BE2C (cell line): ENCODE data around the gene UBE2G2.
"Not testable (repeated sequence)": the region's sequence is repeated elsewhere in the genome, so short reads cannot be mapped to it uniquely, and the experiment has no call there.

ENCODE experiments used
- DNase-seq: peaks from one replicate; pipeline ENCODE4 v3.0.0-alpha.2; 2020
- H3K27me3 ChIP-seq: fragments of 250-450 bp; sonication (Bioruptor Pico); 2 replicates; pipeline ENCODE4 v1.5.1; 2020; ENCODE audit warnings: mild to moderate bottlenecking
- H3K36me3 ChIP-seq: fragments of 250-450 bp; sonication (Bioruptor Pico); 2 replicates; pipeline ENCODE4 v1.5.1; 2020; ENCODE audit warnings: mild to moderate bottlenecking
- H3K4me1 ChIP-seq: fragments of 250-450 bp; sonication (Bioruptor Pico); 2 replicates; pipeline ENCODE4 v1.5.1; 2020
- H3K4me3 ChIP-seq: 2 replicates; pipeline ENCODE4 v1.5.1; 2011; ENCODE audit warnings: low read depth, low read length
- H3K9me3 ChIP-seq: fragments of 250-450 bp; sonication (Bioruptor Pico); 2 replicates; pipeline ENCODE4 v1.5.1; 2020
- TF ChIP-seq, protein P1 (sequence below): IDR thresholded peaks from 2 replicates; pipeline ENCODE4 v1.5.1; 2012; ENCODE audit warnings: mild to moderate bottlenecking, low read depth, low read length

Gene UBE2G2

DNA sequence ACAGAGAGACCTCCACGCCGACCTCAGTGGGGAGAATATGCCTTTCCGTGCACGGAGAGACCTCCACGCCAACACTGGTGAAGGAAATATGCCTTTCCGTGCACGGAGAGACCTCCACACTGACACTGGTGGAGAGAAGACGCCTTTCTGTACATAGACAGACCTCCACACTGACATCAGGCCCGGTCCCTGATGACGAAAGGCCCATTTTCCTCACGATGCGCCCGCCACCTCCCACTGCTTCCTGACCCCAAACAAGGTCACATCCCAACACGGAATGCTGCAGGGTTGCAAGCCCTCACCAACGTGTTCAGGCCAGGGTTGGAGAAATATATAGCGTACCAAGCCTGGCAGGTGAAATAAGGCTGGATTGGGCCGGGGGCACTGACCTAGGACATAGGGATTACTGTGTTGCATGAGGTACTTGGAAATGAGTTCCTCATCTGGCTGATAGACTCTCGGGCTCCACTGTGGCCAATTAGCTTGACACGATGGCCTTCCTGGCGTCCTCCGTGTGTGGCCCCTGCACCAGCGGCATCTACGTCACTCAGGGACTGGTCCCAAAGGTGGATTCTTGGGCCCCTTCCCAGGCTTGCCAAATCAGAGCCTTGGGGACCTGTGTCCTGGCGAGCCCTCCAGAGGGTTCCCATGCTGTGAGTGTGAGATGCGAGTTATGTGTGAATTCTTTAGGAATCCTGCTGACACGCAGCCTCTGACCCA is 32.8 kb upstream of the UBE2G2 start:
- Histone ChIP-seq H3K9me3 (no peaks in the 10 kb centered on the region), H3K4me1 (no peaks in the 10 kb centered on the region; the same call in 1 of the 2 replicates), H3K36me3 (no peaks in the 10 kb centered on the region), H3K4me3 (no peak overlapping the region), H3K27me3 (no peaks in the 10 kb centered on the region)
- TF ChIP-seq, protein P1, sequence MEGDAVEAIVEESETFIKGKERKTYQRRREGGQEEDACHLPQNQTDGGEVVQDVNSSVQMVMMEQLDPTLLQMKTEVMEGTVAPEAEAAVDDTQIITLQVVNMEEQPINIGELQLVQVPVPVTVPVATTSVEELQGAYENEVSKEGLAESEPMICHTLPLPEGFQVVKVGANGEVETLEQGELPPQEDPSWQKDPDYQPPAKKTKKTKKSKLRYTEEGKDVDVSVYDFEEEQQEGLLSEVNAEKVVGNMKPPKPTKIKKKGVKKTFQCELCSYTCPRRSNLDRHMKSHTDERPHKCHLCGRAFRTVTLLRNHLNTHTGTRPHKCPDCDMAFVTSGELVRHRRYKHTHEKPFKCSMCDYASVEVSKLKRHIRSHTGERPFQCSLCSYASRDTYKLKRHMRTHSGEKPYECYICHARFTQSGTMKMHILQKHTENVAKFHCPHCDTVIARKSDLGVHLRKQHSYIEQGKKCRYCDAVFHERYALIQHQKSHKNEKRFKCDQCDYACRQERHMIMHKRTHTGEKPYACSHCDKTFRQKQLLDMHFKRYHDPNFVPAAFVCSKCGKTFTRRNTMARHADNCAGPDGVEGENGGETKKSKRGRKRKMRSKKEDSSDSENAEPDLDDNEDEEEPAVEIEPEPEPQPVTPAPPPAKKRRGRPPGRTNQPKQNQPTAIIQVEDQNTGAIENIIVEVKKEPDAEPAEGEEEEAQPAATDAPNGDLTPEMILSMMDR = no peak
- DNase-seq = no peak

DNA sequence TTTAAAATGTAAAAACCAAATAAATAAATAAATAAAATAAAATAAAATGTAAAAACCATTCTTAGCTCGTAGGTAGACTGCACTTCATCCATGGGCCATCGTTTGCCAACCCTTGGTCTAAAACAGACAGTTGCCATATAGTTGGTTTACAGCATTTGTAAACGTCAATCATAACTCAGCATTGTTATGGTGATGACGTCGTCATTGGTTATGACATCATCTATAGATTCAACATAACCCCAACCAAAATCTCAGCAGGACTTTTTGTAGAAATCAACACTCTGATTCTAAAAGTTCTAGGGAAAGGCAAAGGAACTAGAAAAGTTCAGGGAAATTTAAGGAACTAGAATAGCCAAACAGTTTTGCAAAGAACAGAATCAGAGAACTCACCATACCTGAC is 32.0 kb upstream of the UBE2G2 start:
- Histone ChIP-seq H3K9me3 (no peaks in the 10 kb centered on the region), H3K36me3 (no peaks in the 10 kb centered on the region), H3K4me1 (no peaks in the 10 kb centered on the region; the same call in 1 of the 2 replicates), H3K27me3 (no peaks in the 10 kb centered on the region), H3K4me3 (no peak overlapping the region)
- TF ChIP-seq, protein P1 = no peak
- no peak for DNase-seq

DNA sequence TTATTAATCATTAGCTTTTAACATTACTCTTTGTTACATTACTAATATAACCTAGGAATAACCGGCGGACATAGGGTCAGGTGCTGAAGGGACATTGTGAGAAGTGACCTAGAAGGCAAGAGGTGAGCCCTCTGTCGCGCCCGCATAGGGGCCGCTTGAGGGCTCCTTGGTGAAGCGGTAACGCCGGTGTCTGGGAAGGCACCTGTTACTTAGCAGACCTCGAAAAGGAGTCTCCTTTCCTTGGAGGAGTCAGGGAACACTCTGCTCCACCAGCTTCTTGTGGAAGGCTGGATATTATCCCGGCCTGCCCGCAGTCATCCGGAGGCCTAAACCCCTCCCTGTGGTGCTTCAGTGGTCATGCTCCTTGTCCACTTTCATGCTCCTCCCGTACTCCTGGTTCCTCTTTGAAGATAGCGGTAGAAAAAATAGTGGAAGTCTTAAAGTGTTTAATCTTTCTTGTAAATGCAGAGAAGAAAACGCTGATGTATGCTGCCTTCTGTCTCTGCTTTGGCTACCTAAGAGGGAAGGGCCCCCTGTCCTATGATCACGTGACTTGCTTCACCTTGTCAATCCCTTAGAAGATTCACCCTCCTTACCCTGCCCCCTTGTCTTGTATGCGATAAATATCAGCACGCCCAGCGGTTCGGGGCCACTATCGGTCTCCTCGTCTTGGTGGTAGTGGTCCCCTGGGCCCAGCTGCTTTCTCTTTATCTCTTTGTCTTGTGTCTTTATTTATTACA is 31.1 kb upstream of the UBE2G2 start:
- H3K27me3 ChIP-seq, DNase-seq, H3K9me3 ChIP-seq: not testable (repeated sequence)

DNA sequence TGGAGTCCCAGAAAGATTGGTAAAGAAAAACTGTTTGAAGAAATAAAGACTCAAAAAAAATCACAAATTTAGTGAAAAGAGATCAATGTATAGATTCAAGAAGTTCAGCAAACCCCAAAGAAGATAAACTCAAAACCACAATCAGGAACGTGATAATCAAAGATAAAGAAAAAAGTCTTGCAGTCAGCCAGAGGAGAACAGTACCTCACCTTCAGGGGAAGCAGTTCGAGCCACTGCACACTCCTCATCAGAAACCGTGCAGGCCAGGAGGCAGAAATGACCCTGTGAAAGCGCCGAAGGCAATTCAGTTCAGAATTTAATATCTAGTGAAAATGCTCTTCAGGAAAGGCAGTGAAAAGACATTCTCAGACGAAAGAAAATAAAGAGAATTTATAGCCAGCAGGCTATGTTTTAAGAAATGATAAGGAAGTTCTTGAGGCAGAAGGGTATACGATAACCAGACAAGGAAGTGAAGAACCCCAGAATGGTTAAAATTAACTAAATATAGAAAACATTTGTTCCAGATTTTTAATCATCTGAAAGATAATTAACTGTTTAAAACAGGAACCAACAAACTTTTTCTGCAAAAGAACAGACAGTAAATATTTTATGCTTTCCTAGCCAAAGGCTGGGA is 29.7 kb upstream of the UBE2G2 start:
- Histone ChIP-seq H3K4me3 (no peak overlapping the region), H3K27me3 (no peaks in the 10 kb centered on the region), H3K9me3 (no peaks in the 10 kb centered on the region; the same call in 1 of the 2 replicates), H3K36me3 (no peaks in the 10 kb centered on the region), H3K4me1 (no peaks in the 10 kb centered on the region)
- no peak for DNase-seq
- TF ChIP-seq, protein P1 = no peak

More for the DNA sequence above, 31.1 kb upstream of the UBE2G2 start:
- H3K36me3 ChIP-seq, H3K4me3 ChIP-seq, H3K4me1 ChIP-seq: not testable (repeated sequence)

DNA sequence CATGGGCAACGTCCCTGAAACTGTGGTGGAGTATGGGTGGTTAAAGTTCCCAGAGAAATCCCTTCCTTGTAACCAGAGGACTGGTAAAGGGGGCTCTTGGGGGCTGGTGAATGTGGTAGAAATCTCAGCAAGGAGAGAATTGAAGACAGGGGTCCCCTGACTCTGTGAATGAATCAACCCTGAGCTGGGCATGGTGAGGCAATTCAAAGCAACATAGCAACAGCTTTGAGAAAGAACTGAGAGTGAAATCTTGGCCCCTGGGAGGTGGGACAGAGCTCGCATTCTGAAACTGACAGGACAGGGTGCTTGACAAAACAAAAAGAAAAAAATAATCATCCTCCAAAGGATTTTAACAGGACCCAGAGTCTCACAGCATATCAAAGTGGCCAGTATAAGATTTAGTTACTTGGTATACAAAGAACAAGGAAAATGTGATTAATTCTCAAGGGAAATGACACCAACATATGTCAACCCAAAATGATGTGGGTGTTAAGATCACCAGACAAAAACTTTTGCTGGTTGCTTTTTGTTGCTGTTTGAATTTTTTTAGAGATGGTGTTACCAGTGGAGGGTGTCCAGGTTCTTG is 28.0 kb upstream of the UBE2G2 start:
- no peaks in the 10 kb centered on the region for H3K36me3 ChIP-seq
- no peak overlapping the region for H3K4me3 ChIP-seq
- H3K4me1 ChIP-seq = no peaks in the 10 kb centered on the region
- no peak for DNase-seq
- no peaks in the 10 kb centered on the region; the same call in 1 of the 2 replicates for H3K9me3 ChIP-seq
- TF ChIP-seq, protein P1 = no peak
- H3K27me3 ChIP-seq = no peaks in the 10 kb centered on the region

DNA sequence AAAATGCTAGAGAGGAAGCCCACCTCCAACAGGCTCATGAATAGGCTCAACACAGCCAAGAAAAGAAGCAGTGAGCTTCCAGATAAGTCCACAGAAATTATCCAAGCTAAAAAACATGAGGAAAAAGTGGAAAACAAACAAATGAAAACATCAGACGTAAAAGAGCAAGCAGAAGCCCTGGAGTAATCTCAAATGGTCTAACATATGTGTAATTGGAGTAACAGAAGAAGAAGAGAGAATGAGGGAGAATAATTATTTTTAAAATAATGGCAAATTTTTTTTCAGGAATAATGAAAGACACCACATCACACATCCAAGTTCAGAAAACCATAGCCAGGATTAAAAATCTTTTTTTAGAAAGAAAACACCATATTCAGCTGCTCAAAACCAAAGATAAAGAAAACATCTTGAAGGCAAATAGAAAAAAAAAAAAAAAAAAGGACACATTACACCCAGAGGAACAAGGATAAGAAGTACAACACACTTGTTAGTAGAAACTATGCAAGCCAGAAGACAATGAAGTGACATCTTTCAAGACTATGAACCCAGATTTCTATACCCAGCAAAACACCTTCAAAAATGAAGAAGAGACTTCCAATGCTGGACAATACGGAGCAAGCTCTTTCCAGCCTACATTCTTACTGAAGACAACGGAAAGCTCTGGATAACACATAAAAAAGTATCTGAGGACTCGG is 26.9 kb upstream of the UBE2G2 start:
- TF ChIP-seq, protein P1 = no peak
- H3K36me3 ChIP-seq = no peaks in the 10 kb centered on the region
- H3K9me3 ChIP-seq = no peaks in the 10 kb centered on the region; the same call in 1 of the 2 replicates
- DNase-seq = no peak
- H3K4me1 ChIP-seq = no peaks in the 10 kb centered on the region
- no peaks in the 10 kb centered on the region for H3K27me3 ChIP-seq
- H3K4me3 ChIP-seq = no peak overlapping the region
